Esophagus squamous epithelium (tissue), 5 donors: Measurements from ENCODE around the gene DNAJB12. TPM values are rescaled to one million over a fixed set of nuclear protein-coding genes. Genes with fewer than 3 reads are reported as not detected.
A peak's percentile ranks its signal among the peaks of the same experiment; 100 is the strongest.

Experiments used
- DNase-seq: peaks from one replicate; lab custom pipeline; 2025; lab: John Stamatoyannopoulos, UW
- H3K27ac ChIP-seq, 4 donors: fragments of 200-600 bp; sonication (generic); one replicate each; pipeline ENCODE4 v1.5.1; 2016 to 2019; ENCODE audit warnings: mild to moderate bottlenecking in 1 of 4
- H3K27me3 ChIP-seq, 4 donors: fragments of 200-600 bp; sonication (generic); 1 replicate in 3 of 4; 2 replicates in 1 of 4; pipeline versions ENCODE4 v1.5.1 to v1.6.0; 2017 to 2021; ENCODE audit warnings: antibody characterized with exemption in 1 of 4
- H3K36me3 ChIP-seq, 3 donors: fragments of 200-600 bp; sonication (generic); one replicate each; pipeline ENCODE4 v1.5.1; 2016 to 2019
- H3K4me1 ChIP-seq, 3 donors: fragments of 200-600 bp; sonication (generic); one replicate each; pipeline ENCODE4 v1.5.1; 2017 to 2019
- H3K4me3 ChIP-seq, 4 donors: fragments of 200-600 bp; sonication (generic); 1 replicate in 3 of 4; 2 replicates in 1 of 4; pipeline ENCODE4 v1.5.1; 2016 to 2019; ENCODE audit warnings: mild to moderate bottlenecking in 2 of 4, moderate library complexity in 1 of 4
- H3K9me3 ChIP-seq, 3 donors: fragments of 200-600 bp; sonication (generic); one replicate each; pipeline ENCODE4 v1.5.1; 2016 to 2019
- CTCF ChIP-seq, 6 experiments: fragments of 450-650 bp in 4 of 6; fragments of 200-600 bp in 2 of 6; sonication (generic) in 2 of 6; IDR thresholded peaks; one replicate each; pipeline ENCODE4 v1.5.1; 2016 to 2019; ENCODE audit warnings: antibody characterized with exemption in 6 of 6, mild to moderate bottlenecking in 4 of 6, moderate library complexity in 4 of 6
- POLR2A ChIP-seq, 4 donors: fragments of 450-650 bp; IDR thresholded peaks; one replicate each; pipeline ENCODE4 v1.6.1; 2017; ENCODE audit warnings: antibody characterized with exemption in 4 of 4, mild to moderate bottlenecking in 4 of 4, moderate library complexity in 3 of 4
- WGBS, 2 donors: methylation state at CpG; one replicate each; pipeline ENCODE4 v1.1.5; 2018; 5-methylcytosine and 5-hydroxymethylcytosine counted together
- intact Hi-C: fragments of 100-400 bp; cut with DNase I; formaldehyde crosslinking; loops from one replicate; pipeline ENCODE4 v1.15.0; 2022
- total RNA-seq, 4 donors: library from RNA; depleted of rRNA; stranded (reverse); fragments of >200 nt; gene quantifications; one replicate each; pipeline ENCODE4 v1.1.0, GENCODE V29; 2016
- donor health status: DM: yes; HTN: yes; CAD: no.

DNAJB12 gene
- total RNA-seq, 4 donors from 2014 or later: 22.7 to 34.0 (median 23.8) TPM

GRCh38 chr10:72321248-72322029, 33.3 kb downstream of the DNAJB12 start:
- no peak for TF ChIP-seq CTCF (IDR thresholded peaks at IDR 0.05)
- no peak for TF ChIP-seq POLR2A (IDR thresholded peaks at IDR 0.05)
- H3K4me3 ChIP-seq: no peak overlapping the region
- peak overlapping the region; percentile 88 to 95 (median 92) for H3K27ac ChIP-seq
- peaks cover 60 to 98% (median 83%) of the 10 kb centered on the region in 3 donors for H3K4me1 ChIP-seq
- H3K27me3 ChIP-seq: no peaks in the 10 kb centered on the region
- no peaks in the 10 kb centered on the region for H3K9me3 ChIP-seq
- intact Hi-C loops: no loop called here
- H3K36me3 ChIP-seq: no peaks in the 10 kb centered on the region
- no peak for DNase-seq
- 74 to 84% methylated on average over 7 to 8 of the region's 13 CpGs for WGBS, 2 donors

GRCh38 chr10:72320676-72321247, 34.0 kb downstream of the DNAJB12 start:
- no peak overlapping the region for H3K4me3 ChIP-seq
- intact Hi-C loops: no loop called here

GRCh38 chr10:72319416-72320254, 35.1 kb downstream of the DNAJB12 start:
- DNase-seq: peak; percentile 66
- Histone ChIP-seq H3K27me3 (no peaks in the 10 kb centered on the region), H3K36me3 (no peaks in the 10 kb centered on the region), H3K9me3 (no peaks in the 10 kb centered on the region), H3K4me1 (peaks cover 76 to 100% (median 89%) of the 10 kb centered on the region in 3 donors), H3K4me3 (peak overlapping the region; percentile 31 to 69 (median 46)), H3K27ac (peak overlapping the region; percentile 88 to 95 (median 92))
- TF ChIP-seq CTCF (IDR thresholded peaks at IDR 0.05) (peak in 1 of 6 experiments; percentile 24), POLR2A (IDR thresholded peaks at IDR 0.05) (peak in 1 of 4 donors; percentile 80)
- WGBS, 2 donors: 0% methylated on average over 1 to 5 of the region's 60 CpGs
- intact Hi-C loops: no loop called here

More at GRCh38 chr10:72320676-72321247, 34.0 kb downstream of the DNAJB12 start:
- peak in 3 of 4 donors; percentile 34 to 61 (median 59) for TF ChIP-seq POLR2A (IDR thresholded peaks at IDR 0.05)
- TF ChIP-seq CTCF (IDR thresholded peaks at IDR 0.05): no peak
- DNase-seq: peak; percentile 42
- Histone ChIP-seq H3K4me1 (peaks cover 67 to 100% (median 90%) of the 10 kb centered on the region in 3 donors), H3K9me3 (no peaks in the 10 kb centered on the region), H3K27ac (peak overlapping the region; percentile 88 to 95 (median 92)), H3K27me3 (no peaks in the 10 kb centered on the region), H3K36me3 (no peaks in the 10 kb centered on the region)
- WGBS, 2 donors: 13 to 26% methylated on average over 4 to 6 of the region's 12 CpGs

- TF ChIP-seq POLR2A (IDR thresholded peaks at IDR 0.05): no peak
- no peak for TF ChIP-seq CTCF (IDR thresholded peaks at IDR 0.05)
- Histone ChIP-seq H3K4me1 (peaks cover 69 to 96% (median 82%) of the 10 kb centered on the region in 3 donors), H3K27ac (peak overlapping the region; percentile 88 to 95 (median 92)), H3K27me3 (no peaks in the 10 kb centered on the region), H3K9me3 (no peaks in the 10 kb centered on the region), H3K4me3 (peak overlapping the region in 3 of 4 donors; percentile 41 to 69 (median 51)), H3K36me3 (no peaks in the 10 kb centered on the region)
- WGBS, 2 donors: 55 to 57% methylated on average over 8 to 9 of the region's 10 CpGs
- intact Hi-C loops: no loop called here
- DNase-seq: no peak
Measured at GRCh38 chr10:72318418-72319262, 36.1 kb downstream of the DNAJB12 start.
